Right lung (tissue), 5 donors: ENCODE data around the gene ITM2C. TPM values are rescaled to one million over a fixed set of nuclear protein-coding genes. Genes with fewer than 3 reads are reported as not detected.

Source experiments
- DNase-seq, 2 donors: peaks; one replicate each; pipeline ENCODE4 v3.0.0-alpha.2; 2013
- polyA plus RNA-seq, 5 donors: library from polyadenylated mRNA; unstranded; fragments of 120-200 nt; gene quantifications; one replicate each; pipeline versions ENCODE4 v1.2.1 to v1.2.3, GENCODE V29; 2013; ENCODE audit warnings: inconsistent platforms in 1 of 5, low replicate concordance in 1 of 5; ENCODE audit not compliant: insufficient read length in 5 of 5, insufficient read depth in 1 of 5

Gene ITM2C
- polyA plus RNA-seq, 5 donors = 271 to 335 (median 284) TPM

GRCh38 chr2:230888824-230889400 is 24.2 kb downstream of the ITM2C start:
- no peak for DNase-seq

GRCh38 chr2:230889911-230890601 is 25.3 kb downstream of the ITM2C start:
- DNase-seq = no peak

DNA sequence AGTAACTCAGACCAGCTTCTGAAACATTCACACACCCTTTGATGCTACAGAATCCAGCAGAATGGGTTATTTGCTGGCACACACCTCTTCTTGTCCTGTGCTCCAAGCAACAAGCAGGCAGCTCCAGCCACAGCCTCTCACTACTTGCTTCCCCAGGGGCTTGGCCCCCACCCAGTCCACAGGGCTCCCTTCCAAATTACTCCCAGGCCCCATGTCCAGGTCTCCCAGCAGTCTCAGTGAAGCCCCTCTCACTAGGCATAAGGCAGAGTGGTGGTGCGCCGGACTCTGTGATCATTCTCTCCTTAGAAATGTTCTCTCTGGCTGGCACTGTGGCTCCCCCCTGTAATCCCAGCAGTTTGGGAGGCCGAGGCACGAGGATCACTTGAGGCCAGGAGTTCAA is 25.9 kb downstream of the ITM2C start:
- no peak for DNase-seq

GRCh38 chr2:230891064-230891463 is 26.3 kb downstream of the ITM2C start:
- no peak for DNase-seq

DNA sequence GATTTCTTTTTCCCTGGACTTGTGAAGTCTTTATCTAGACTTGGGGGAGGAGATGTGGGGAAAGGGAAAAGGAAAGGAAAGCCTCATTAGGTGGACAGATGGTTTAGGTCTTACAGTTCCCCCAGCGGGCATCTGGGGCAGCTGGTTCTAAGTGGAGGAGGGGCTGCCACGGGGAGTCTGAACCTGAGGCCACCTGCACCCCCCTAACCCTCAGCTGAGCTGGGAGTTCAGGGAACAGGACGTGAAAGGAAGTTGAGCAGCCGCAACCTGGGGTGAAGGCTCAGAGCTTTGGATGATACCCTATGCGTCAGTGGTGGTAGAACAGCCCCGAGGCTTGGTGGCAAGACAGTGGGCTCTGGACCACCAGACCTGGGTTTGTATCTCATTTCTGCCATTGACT is 26.8 kb downstream of the ITM2C start:
- no peak for DNase-seq

DNA sequence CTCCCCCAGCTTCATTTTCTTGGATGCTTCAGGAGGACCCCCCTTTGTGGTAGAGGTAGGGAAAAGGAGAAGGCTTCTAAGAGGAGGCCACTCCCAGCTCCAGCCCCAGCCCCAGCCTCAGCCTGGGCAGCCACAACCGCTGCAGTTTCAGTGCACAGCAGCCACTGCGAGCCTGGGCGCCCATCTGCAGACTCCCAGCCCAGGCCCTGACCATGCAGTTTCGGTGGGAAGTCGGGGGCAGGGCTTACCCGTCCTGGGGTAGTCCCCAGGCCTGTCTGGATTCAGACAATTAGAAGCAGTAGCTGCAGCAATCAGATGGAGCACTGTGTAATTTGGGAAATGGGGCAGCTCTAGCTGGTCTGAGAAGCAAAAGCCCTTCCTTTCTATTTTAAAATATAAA is 28.6 kb downstream of the ITM2C start:
- DNase-seq = no peak

DNA sequence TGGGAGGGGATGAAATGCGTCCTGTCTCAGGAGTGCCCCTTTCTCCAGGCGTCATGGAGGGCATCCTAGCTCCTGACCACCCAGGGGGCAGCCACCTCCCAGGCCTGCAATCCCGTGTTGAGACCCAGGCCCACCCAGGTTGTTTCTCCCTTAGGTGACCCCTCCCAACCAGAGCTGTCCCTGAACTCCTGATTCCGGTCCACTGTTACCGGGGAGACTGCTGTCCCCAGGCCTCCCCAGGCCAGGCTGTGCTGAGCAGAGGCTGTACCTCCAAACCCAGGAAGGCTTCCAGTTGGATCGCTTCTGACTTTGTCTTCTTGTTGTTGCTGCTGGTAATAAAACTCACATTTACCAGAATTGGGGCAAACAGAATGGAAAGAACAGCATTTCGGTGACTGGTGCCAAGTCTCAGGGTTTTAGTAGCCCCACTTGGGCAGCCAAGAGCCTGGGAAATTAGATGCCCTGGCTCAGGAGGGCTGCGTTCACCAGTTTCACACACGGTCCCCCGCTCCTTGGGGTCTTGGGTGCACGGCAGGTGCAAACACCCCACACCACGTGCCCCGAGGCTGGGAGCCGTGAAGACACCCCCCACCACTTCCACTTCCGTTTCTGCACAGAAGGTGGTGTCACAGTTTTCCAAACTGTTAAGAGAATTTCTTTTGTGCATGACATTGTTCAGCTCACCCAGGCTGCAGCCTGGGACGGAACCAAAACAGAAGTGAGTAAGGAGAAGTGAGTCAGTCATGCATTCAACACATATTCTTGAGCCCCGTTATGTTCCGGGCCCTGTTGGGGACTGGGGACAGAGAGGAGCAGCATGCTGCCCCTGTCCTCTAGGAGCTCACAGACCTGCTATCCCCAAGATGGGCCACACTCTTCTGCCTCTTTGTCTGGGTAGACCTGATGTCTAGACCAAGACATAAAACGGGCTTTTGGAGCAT is 29.4 kb downstream of the ITM2C start:
- no peak for DNase-seq

DNA sequence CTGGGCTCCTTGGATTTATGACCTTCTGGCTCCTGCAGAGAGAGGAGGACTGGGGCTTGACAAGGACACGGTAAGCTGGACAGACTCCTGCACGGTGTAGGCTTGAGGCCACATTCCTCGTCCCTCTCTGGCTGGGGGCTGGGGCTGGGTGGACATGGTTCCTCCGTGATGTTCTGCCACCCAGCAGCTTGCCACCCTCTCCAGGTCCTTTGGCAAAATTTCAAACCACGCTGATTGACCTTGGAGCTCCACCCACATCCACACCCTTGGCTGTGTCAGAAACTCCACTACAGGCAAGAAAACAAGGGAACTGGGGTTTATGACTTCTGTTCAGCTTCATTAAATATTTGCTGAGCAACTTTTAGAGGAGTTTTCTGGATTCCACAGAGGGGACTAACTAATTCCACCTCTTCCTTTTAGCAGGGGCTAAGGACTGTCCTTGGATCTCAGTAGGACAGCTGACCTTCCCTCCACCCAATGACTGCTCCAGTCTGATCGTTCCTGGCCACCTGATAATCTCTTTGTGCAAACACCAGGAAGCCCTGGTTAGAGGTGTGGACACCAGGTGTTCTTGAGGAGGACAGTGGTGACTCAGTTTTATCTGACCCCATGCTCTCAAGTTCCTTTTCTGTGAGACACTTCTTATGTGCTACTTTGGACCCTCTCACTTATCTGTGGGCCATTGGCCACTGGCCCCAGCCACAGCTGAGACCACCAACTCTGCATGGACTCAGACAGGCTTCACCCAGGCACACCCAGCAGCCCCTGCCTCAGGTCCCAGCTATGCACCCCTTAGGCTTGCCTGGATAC is 31.0 kb downstream of the ITM2C start:
- no peak for DNase-seq

DNA sequence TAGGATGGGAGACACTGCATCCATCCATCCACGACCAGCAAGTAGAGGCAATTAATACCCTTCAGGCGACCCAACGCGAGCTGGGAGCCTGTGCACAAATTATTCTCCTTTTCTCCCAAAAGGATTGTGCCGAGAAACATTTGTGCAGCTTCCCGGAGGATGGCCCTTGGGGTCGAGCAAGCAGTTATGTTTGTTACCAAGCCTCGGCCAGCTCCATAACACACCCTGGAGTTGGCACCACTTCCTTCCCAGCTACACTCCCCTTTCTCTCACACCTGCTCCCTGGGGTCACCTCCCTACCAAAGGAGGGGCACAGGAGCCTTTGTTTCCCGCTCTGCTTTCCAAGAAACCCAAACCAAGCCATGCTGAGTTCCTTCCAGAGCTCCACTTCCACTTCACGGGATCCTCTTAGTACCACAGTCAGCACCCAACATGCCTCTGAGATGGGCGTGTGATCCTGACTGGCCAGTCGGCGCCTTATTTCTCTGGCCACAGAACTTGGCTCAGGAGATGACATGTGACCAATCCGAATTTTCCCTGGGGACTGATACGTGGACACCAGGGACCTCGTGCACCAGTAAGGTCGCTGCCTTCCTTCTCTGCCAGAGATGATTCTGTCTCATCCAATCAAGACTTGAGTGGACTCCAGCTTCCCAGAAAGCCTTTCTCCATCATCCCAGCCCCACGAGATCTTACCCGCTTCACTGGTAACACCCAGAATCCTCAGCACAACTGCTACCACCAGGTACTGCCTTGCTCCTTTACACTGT is 31.8 kb downstream of the ITM2C start:
- no peak for DNase-seq

DNA sequence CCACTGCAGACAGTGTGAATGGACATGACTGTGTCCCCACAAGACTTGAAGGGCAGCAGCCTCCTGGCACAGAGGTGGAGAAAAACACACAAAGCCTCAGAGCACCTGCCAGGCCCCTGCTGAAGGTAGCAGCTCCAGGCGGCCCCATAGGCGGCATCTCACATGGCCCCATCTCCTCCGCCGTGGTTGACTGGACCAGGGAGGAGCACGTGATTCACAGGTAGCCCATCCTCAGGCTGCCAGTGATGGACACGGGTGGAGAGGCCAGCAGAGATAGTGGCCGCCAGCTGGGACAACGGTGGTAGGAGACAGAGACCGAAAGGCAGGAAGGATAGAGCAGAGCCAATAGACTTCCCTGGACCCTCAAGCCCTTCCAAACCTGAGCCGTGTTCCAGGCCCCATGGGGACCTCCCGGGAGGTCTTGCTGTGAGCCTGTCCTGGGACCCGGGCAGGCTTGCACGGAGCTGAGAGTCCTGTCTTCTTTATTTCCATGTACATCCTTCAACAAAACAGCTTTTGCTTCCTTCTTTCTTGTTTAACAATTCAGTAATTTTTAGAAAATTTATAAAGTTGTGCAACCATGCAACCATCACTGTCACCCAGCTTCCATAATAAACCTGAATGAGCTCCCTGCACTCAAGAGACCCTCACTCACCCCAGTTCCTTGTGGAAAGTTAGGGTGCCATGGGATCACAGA is 33.4 kb downstream of the ITM2C start:
- DNase-seq = no peak

GRCh38 chr2:230898713-230899091 is 34.0 kb downstream of the ITM2C start:
- DNase-seq = no peak

DNA sequence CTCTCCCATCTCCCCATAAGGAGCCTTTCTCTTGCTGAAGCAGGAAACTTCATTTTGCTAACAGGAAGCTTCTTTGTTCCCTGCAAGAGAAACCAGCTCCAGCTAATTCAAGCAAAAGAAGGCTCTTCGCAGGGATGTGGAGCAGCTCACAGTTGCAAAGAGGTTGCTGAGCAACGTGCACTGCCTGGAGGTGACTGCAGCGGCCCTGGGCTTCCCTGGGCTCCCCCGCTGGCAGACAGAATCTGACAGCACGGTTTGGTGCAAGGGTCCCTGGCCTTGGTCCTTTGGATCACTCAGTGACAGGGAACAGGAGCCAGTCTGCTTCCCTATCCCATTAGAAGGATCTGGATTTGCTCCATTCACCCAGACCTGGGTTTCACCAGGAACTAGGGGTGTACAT is 34.5 kb downstream of the ITM2C start:
- no peak for DNase-seq

- no peak for DNase-seq
Measured at GRCh38 chr2:230899786-230900185, 35.0 kb downstream of the ITM2C start.

- DNase-seq = no peak
Measured at GRCh38 chr2:230900336-230900995, 35.7 kb downstream of the ITM2C start.

DNA sequence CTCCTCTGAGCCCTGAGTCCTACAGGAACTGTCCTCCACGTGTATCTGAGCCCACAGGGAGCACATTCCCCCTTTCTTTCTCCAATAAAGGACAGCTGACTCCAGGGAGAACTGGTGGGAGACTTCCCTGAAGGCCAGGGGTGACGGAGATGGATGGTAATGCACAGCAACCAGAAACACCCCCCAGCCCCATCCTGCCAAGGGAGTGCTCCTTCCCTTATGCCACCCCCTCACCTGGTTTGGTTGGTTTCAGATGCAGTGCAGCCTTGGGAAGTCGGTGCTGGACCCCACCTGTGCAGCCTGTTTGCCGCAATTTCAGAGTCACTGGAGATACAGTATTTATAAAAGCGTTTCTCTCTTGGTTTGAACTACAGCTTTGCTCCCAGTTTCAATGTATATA is 36.3 kb downstream of the ITM2C start:
- no peak for DNase-seq

DNA sequence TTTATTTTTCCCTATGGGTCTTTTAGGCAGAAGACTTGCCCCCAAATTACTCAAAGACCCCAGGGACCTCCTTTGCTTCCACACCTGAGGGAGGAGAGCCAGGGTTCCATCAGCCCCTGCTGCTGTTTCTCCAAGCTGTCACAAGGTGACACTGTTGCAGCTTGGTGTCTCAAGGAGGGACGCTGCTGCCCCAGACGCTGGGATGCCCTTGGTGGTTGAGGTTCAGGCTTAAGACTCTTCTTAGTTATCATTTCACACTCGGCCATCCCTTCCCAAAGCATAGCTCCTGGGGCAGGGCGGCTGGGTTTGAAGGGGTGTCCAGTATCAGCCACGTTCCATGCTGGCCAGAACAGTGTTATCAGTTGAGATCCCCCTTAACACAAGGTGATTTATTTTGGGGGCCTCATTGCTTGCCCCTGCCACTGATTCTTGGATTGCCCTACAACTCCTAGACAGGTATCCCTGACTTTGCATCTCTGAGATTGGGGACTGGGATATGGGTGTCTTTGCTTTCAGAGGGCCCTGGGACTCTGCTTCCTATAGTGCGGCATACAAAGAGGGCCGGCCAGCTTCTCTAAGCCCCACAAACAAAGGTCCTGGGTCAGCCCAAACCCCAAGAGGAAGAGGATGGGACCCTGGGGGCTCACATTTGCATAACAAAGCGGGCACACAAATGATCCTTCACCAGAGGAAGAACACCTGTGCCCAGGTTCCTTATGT is 37.6 kb downstream of the ITM2C start:
- peak in 1 of 2 donors; percentile 35 for DNase-seq

- no peak for DNase-seq
Measured at GRCh38 chr2:230903231-230904150, 38.7 kb downstream of the ITM2C start.

DNA sequence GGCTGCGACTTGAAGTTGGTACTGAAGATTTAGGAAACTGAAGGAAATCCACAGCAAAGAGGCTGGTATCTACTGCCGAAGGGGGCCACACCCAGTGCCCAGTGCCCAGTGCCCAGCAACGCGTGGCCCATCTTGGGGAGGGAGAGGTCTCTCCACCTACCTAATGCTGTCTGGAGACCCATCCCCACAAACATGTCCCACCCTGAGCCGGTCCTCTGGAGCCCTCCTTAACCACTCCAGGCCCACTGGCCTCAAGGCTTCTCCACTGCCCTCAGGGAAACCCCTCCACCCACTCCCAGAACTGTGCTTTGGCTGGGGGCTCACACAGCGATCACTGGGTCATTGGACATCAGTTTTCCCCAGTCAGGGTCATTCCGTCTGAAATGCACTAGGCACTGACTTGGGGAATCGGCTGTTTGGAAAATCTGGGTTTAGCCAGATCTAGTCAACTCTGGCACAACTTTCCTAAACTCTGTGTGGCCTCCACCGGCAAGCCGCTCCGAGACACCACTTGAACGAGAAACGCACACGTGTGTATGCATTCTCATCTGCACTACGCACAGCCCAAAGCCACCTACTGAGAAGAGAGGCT is 40.2 kb downstream of the ITM2C start:
- no peak for DNase-seq
